ENCODE measurements around the gene MVB12B. TPM values are rescaled to one million over a fixed set of nuclear protein-coding genes. Genes with fewer than 3 reads are reported as not detected.

The MVB12B gene
- total and polyA plus RNA-seq, 2 donors (not counting 1 experiment from before 2014, with no cell fraction given): 2.5 to 2.6 TPM

DNA sequence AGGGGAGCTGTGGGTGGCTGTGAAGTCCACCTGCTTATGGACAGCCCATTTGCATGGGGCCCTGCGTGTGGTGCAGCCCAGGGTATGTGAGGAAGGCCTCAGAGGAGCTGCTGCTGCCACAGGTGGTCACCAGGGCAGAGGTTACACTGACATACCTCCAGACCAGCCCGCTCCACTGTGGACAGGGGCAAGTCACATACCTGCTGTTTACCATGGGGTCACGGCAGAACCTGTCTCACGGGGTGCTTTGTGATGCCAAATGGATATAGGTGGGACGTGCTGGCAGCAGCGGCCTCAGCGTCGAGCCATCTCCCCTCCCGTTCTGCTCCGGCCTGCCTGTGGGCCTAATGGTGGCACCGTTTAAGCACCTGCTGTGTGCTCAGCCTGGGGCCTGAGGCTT, 159.6 kb downstream of the MVB12B start:
- H3K4me2 ChIP-seq (ENCODE audit: extremely low read depth, insufficient read depth, low read length): no peak overlapping the region
- TF ChIP-seq, protein P1, sequence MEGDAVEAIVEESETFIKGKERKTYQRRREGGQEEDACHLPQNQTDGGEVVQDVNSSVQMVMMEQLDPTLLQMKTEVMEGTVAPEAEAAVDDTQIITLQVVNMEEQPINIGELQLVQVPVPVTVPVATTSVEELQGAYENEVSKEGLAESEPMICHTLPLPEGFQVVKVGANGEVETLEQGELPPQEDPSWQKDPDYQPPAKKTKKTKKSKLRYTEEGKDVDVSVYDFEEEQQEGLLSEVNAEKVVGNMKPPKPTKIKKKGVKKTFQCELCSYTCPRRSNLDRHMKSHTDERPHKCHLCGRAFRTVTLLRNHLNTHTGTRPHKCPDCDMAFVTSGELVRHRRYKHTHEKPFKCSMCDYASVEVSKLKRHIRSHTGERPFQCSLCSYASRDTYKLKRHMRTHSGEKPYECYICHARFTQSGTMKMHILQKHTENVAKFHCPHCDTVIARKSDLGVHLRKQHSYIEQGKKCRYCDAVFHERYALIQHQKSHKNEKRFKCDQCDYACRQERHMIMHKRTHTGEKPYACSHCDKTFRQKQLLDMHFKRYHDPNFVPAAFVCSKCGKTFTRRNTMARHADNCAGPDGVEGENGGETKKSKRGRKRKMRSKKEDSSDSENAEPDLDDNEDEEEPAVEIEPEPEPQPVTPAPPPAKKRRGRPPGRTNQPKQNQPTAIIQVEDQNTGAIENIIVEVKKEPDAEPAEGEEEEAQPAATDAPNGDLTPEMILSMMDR (conservative IDR thresholded peaks at IDR 0.05 in 1 of 2, IDR thresholded peaks at IDR 0.05 in 1 of 2; ENCODE audit: low read depth in 1 of 2, low read length in 2 of 2): no peak
- TF ChIP-seq EZH2 (IDR thresholded peaks at IDR 0.05; ENCODE audit: low read length, missing control alignments): no peak
- no peaks in the 10 kb centered on the region for H3K4me1 ChIP-seq (ENCODE audit: control insufficient read depth, extremely low read depth, insufficient read depth, low read length)
- no peak overlapping the region for H3K4me3 ChIP-seq (replicated peaks in 1 of 4; ENCODE audit: control extremely low read depth in 1 of 4, insufficient read depth in 1 of 4, low read depth in 3 of 4, low read length in 4 of 4)
- no peaks in the 10 kb centered on the region for H4K20me1 ChIP-seq (ENCODE audit: control insufficient read depth, extremely low read depth, insufficient read depth, low read length)
- H3K9me3 ChIP-seq (ENCODE audit: control insufficient read depth, insufficient read depth, low read depth, low read length): no peaks in the 10 kb centered on the region
- no peaks in the 10 kb centered on the region for H3K36me3 ChIP-seq (ENCODE audit: control insufficient read depth, insufficient read depth, low read length)
- H3K9ac ChIP-seq (ENCODE audit: insufficient read depth, low read length): no peak overlapping the region
- H3K27ac ChIP-seq (ENCODE audit: insufficient read depth, low read length): no peak overlapping the region
- H2AFZ ChIP-seq (ENCODE audit: low read length): no peak overlapping the region
- DNase-seq (ENCODE audit: low read depth in 2 of 2): no peak
- no peaks in the 10 kb centered on the region for H3K27me3 ChIP-seq (ENCODE audit: control insufficient read depth, insufficient read depth, low read length)
- H3K79me2 ChIP-seq (ENCODE audit: control insufficient read depth, insufficient read depth, low read length): no peaks in the 10 kb centered on the region

DNA sequence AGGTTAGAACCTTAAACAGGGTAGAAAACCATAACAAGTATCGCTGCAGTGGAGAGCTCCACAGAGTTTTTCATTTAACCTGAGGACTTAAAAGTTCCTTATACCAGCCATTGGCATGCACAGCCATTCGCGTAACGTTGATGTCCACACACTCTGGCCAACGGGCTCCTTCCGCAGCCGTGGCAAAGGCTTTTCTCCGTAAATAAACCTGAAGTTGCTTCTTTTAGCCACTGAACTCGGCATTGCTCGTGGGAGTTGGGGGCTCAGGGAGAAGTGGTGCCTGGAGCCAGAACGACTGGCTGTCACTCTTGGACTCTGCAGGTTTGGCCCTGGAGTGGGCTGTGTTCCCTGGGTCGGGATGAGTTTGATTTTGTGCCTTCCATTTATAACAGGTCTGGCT, 161.2 kb downstream of the MVB12B start:
- no peaks in the 10 kb centered on the region for H4K20me1 ChIP-seq (ENCODE audit: control insufficient read depth, extremely low read depth, insufficient read depth, low read length)
- no peaks in the 10 kb centered on the region for H3K4me1 ChIP-seq (ENCODE audit: control insufficient read depth, extremely low read depth, insufficient read depth, low read length)
- H3K79me2 ChIP-seq (ENCODE audit: control insufficient read depth, insufficient read depth, low read length): no peaks in the 10 kb centered on the region
- H3K36me3 ChIP-seq (ENCODE audit: control insufficient read depth, insufficient read depth, low read length): no peaks in the 10 kb centered on the region
- TF ChIP-seq, protein P1 (conservative IDR thresholded peaks at IDR 0.05 in 1 of 2, IDR thresholded peaks at IDR 0.05 in 1 of 2; ENCODE audit: low read depth in 1 of 2, low read length in 2 of 2): no peak
- TF ChIP-seq EZH2 (IDR thresholded peaks at IDR 0.05; ENCODE audit: low read length, missing control alignments): no peak
- H3K9me3 ChIP-seq (ENCODE audit: control insufficient read depth, insufficient read depth, low read depth, low read length): no peaks in the 10 kb centered on the region
- H3K9ac ChIP-seq (ENCODE audit: insufficient read depth, low read length): no peak overlapping the region
- DNase-seq (ENCODE audit: low read depth in 2 of 2): no peak
- no peak overlapping the region for H3K27ac ChIP-seq (ENCODE audit: insufficient read depth, low read length)
- no peaks in the 10 kb centered on the region for H3K27me3 ChIP-seq (ENCODE audit: control insufficient read depth, insufficient read depth, low read length)
- H3K4me3 ChIP-seq (replicated peaks in 1 of 4; ENCODE audit: control extremely low read depth in 1 of 4, insufficient read depth in 1 of 4, low read depth in 3 of 4, low read length in 4 of 4): no peak overlapping the region
- H3K4me2 ChIP-seq (ENCODE audit: extremely low read depth, insufficient read depth, low read length): no peak overlapping the region
- no peak overlapping the region for H2AFZ ChIP-seq (ENCODE audit: low read length)

DNA sequence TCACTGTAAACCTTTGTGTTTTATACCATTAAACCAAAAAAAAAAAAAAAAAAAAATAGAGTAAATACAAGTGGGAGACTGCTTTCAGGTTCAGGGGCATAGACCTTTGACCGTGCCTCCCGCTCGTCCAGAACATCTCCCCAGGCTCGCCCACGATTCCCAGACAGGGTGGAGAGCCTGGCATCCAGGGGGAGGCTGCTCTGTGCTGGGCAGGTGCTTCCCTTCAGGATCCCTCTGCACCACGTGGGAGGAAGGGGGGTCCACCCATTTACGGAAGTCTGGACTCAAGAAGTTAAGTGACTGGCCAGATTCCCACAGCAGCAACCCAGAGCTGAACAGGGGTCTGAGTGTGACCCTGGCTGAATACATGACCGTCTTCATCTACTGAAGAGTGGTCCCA, 161.7 kb downstream of the MVB12B start:
- DNase-seq (ENCODE audit: low read depth in 2 of 2): no peak
- H3K4me3 ChIP-seq (replicated peaks in 1 of 4; ENCODE audit: control extremely low read depth in 1 of 4, insufficient read depth in 1 of 4, low read depth in 3 of 4, low read length in 4 of 4): no peak overlapping the region
- no peaks in the 10 kb centered on the region for H3K4me1 ChIP-seq (ENCODE audit: control insufficient read depth, extremely low read depth, insufficient read depth, low read length)
- no peak overlapping the region for H2AFZ ChIP-seq (ENCODE audit: low read length)
- no peaks in the 10 kb centered on the region for H3K36me3 ChIP-seq (ENCODE audit: control insufficient read depth, insufficient read depth, low read length)
- H3K27me3 ChIP-seq (ENCODE audit: control insufficient read depth, insufficient read depth, low read length): no peaks in the 10 kb centered on the region
- H4K20me1 ChIP-seq (ENCODE audit: control insufficient read depth, extremely low read depth, insufficient read depth, low read length): no peaks in the 10 kb centered on the region
- H3K4me2 ChIP-seq (ENCODE audit: extremely low read depth, insufficient read depth, low read length): no peak overlapping the region
- no peak overlapping the region for H3K9ac ChIP-seq (ENCODE audit: insufficient read depth, low read length)
- H3K9me3 ChIP-seq (ENCODE audit: control insufficient read depth, insufficient read depth, low read depth, low read length): no peaks in the 10 kb centered on the region
- H3K27ac ChIP-seq (ENCODE audit: insufficient read depth, low read length): no peak overlapping the region
- TF ChIP-seq, protein P1 (conservative IDR thresholded peaks at IDR 0.05 in 1 of 2, IDR thresholded peaks at IDR 0.05 in 1 of 2; ENCODE audit: low read depth in 1 of 2, low read length in 2 of 2): no peak
- H3K79me2 ChIP-seq (ENCODE audit: control insufficient read depth, insufficient read depth, low read length): no peaks in the 10 kb centered on the region

Data from fibroblast of lung (primary cell).